BE2C (cell line): ENCODE measurements around the gene STARD13.

Source experiments
- DNase-seq: peaks from one replicate; pipeline ENCODE4 v3.0.0-alpha.2; 2020
- H3K27me3 ChIP-seq: fragments of 250-450 bp; sonication (Bioruptor Pico); 2 replicates; pipeline ENCODE4 v1.5.1; 2020; ENCODE audit warnings: mild to moderate bottlenecking
- H3K36me3 ChIP-seq: fragments of 250-450 bp; sonication (Bioruptor Pico); 2 replicates; pipeline ENCODE4 v1.5.1; 2020; ENCODE audit warnings: mild to moderate bottlenecking
- H3K4me1 ChIP-seq: fragments of 250-450 bp; sonication (Bioruptor Pico); 2 replicates; pipeline ENCODE4 v1.5.1; 2020
- H3K4me3 ChIP-seq: 2 replicates; pipeline ENCODE4 v1.5.1; 2011; ENCODE audit warnings: low read depth, low read length
- H3K9me3 ChIP-seq: fragments of 250-450 bp; sonication (Bioruptor Pico); 2 replicates; pipeline ENCODE4 v1.5.1; 2020
- TF ChIP-seq, protein P1 (sequence below): IDR thresholded peaks from 2 replicates; pipeline ENCODE4 v1.5.1; 2012; ENCODE audit warnings: mild to moderate bottlenecking, low read depth, low read length

STARD13 gene

GRCh38 chr13:33076001-33076992 is 209.3 kb downstream of the STARD13 start:
- no peak overlapping the region for H3K4me3 ChIP-seq
- H3K9me3 ChIP-seq: no peaks in the 10 kb centered on the region
- no peaks in the 10 kb centered on the region for H3K27me3 ChIP-seq
- TF ChIP-seq, protein P1, sequence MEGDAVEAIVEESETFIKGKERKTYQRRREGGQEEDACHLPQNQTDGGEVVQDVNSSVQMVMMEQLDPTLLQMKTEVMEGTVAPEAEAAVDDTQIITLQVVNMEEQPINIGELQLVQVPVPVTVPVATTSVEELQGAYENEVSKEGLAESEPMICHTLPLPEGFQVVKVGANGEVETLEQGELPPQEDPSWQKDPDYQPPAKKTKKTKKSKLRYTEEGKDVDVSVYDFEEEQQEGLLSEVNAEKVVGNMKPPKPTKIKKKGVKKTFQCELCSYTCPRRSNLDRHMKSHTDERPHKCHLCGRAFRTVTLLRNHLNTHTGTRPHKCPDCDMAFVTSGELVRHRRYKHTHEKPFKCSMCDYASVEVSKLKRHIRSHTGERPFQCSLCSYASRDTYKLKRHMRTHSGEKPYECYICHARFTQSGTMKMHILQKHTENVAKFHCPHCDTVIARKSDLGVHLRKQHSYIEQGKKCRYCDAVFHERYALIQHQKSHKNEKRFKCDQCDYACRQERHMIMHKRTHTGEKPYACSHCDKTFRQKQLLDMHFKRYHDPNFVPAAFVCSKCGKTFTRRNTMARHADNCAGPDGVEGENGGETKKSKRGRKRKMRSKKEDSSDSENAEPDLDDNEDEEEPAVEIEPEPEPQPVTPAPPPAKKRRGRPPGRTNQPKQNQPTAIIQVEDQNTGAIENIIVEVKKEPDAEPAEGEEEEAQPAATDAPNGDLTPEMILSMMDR: no peak
- H3K4me1 ChIP-seq: peaks cover 10% of the 10 kb centered on the region
- DNase-seq: no peak
- H3K36me3 ChIP-seq: no peaks in the 10 kb centered on the region

DNA sequence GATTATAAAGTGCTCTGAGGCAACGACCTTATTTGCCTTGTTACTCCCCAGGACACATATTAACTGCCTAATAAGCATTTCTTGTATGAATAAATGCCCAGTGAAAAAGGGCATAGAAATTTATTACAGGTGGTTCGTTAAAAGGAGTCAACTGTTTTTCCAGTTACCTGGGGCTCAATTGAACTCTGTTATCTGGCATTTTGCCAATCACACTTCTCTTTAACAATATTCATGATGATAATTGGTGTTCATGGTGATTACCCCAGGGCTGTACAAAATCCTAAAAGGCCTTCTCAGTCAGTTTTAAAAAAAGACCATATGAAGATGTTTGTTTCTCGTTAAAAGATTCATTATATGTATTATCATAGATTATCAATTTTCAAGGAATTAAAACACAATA is 212.2 kb downstream of the STARD13 start:
- peaks cover 10% of the 10 kb centered on the region for H3K4me1 ChIP-seq
- no peak for DNase-seq
- no peak overlapping the region for H3K4me3 ChIP-seq
- H3K9me3 ChIP-seq: no peaks in the 10 kb centered on the region
- no peaks in the 10 kb centered on the region for H3K36me3 ChIP-seq
- TF ChIP-seq, protein P1: no peak
- H3K27me3 ChIP-seq: no peaks in the 10 kb centered on the region

- Histone ChIP-seq H3K9me3 (no peaks in the 10 kb centered on the region), H3K27me3 (no peaks in the 10 kb centered on the region), H3K4me3 (no peak overlapping the region), H3K4me1 (peaks cover 10% of the 10 kb centered on the region), H3K36me3 (no peaks in the 10 kb centered on the region)
- no peak for DNase-seq
- TF ChIP-seq, protein P1: no peak
Observed at GRCh38 chr13:33072759-33073158, 212.8 kb downstream of the STARD13 start.

- Histone ChIP-seq H3K4me3 (no peak overlapping the region), H3K27me3 (no peaks in the 10 kb centered on the region), H3K36me3 (no peaks in the 10 kb centered on the region), H3K9me3 (no peaks in the 10 kb centered on the region), H3K4me1 (peaks cover 10% of the 10 kb centered on the region)
- TF ChIP-seq, protein P1: no peak
- no peak for DNase-seq
Observed at GRCh38 chr13:33072282-33072681, 213.3 kb downstream of the STARD13 start.

GRCh38 chr13:33070713-33071112 is 214.8 kb downstream of the STARD13 start:
- Histone ChIP-seq H3K9me3 (no peaks in the 10 kb centered on the region), H3K4me1 (peaks cover 9% of the 10 kb centered on the region), H3K27me3 (no peaks in the 10 kb centered on the region), H3K4me3 (no peak overlapping the region), H3K36me3 (no peaks in the 10 kb centered on the region)
- TF ChIP-seq, protein P1: no peak
- DNase-seq: no peak

GRCh38 chr13:33069365-33069764 is 216.2 kb downstream of the STARD13 start:
- Histone ChIP-seq H3K4me3 (no peak overlapping the region), H3K9me3 (no peaks in the 10 kb centered on the region), H3K4me1 (peaks cover 2% of the 10 kb centered on the region; the same call in 1 of the 2 replicates), H3K27me3 (no peaks in the 10 kb centered on the region), H3K36me3 (no peaks in the 10 kb centered on the region)
- DNase-seq: no peak
- TF ChIP-seq, protein P1: peak; percentile 51
